Natural killer cell treated with Interleukin-12 subunit alpha and Interleukin-12 subunit beta and Interleukin-15 and Interleukin-18, amount 100 ng/mL, for 72 hours (primary cell): ENCODE data around the gene NNMT. TPM values are rescaled to one million over a fixed set of nuclear protein-coding genes. Genes with fewer than 3 reads are reported as not detected.

Source experiments
- ATAC-seq, 2 donors: fragments of 150-1000 bp; cut with Tn5 transposase in 1 of 2; sonication (Bioruptor Pico), chemical (Tn5 transposase) in 1 of 2; 2 replicates each; pipeline ENCODE4 v1.10.0; 2021
- DNase-seq: peaks from one replicate; pipeline ENCODE4 v3.0.0; 2022; ENCODE audit warnings: low spot score
- H3K27ac Mint-ChIP-seq, 2 donors: 1 replicate in 1 of 2; 2 replicates in 1 of 2; pipeline ENCODE4 v1.8.0; 2022; ENCODE audit warnings: mixed read lengths in 2 of 2, mild to moderate bottlenecking in 1 of 2, moderate library complexity in 1 of 2
- H3K27me3 Mint-ChIP-seq, 2 donors: 1 replicate in 1 of 2; 2 replicates in 1 of 2; pipeline ENCODE4 v1.8.0; 2022; ENCODE audit warnings: mixed read lengths in 2 of 2
- H3K36me3 Mint-ChIP-seq: one replicate; pipeline ENCODE4 v1.8.0; 2022; ENCODE audit warnings: mixed read lengths
- H3K4me1 Mint-ChIP-seq, 2 donors: 1 replicate in 1 of 2; 2 replicates in 1 of 2; pipeline ENCODE4 v1.8.0; 2022; ENCODE audit warnings: low read depth in 2 of 2, mixed read lengths in 2 of 2, mild to moderate bottlenecking in 1 of 2
- H3K4me3 Mint-ChIP-seq: one replicate; pipeline ENCODE4 v1.8.0; 2022; ENCODE audit warnings: mixed read lengths
- H3K9me3 Mint-ChIP-seq: 2 replicates; pipeline ENCODE4 v1.8.0; 2022; ENCODE audit warnings: mixed read lengths
- total RNA-seq, 2 donors: library from RNA; stranded (reverse); gene quantifications; one replicate each; pipeline ENCODE4 v1.2.3, GENCODE V29; 2022

NNMT gene
- total RNA-seq, 2 donors from 2014 or later, result not detected

DNA sequence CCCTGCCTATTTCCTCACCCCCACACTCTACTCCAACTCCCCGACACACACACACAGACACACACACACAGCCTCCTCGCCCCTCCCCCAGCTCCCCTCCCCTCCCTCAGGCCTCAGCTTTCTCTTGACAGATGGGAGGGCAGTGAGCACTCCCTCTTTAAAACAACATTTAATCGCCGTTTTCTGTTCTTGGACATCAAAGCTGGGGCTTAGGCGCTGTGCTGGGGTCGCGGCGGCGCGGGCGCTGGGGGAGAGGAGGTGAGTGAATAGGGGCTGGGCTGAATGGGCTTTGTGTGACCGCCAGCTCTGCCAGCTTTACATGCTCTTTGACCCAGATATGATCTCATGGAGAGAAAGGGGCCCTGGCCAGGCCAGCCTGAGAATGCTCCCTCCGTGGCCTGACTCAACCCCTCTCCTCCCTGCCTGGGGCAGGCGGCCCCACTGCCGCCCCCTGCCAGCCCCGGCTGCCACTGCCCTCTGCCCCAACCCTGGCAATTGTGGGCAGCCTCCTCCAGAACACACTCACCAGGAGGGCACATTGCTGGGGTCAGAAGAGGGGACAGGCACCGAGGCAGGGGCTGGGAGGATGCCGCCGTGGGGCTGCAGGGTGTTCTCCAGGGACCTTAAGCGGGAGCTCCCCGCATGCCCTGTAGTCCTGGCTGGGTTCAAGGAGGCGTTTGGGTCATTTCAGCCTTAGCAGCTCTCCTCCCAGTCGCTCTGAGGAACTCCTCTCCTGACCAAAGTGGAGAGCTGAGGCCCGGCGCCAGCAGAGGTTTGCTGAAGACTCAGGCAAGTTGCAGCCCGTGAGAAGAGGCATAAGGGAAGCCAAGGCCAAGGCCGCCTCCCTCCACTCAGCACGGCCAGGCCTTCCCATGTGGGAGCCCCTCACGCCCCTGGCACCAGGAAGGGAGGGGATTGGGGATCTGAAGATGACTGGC, 38.3 kb upstream of the NNMT start:
- ATAC-seq, result peak in 1 of 2 donors; percentile 34

DNA sequence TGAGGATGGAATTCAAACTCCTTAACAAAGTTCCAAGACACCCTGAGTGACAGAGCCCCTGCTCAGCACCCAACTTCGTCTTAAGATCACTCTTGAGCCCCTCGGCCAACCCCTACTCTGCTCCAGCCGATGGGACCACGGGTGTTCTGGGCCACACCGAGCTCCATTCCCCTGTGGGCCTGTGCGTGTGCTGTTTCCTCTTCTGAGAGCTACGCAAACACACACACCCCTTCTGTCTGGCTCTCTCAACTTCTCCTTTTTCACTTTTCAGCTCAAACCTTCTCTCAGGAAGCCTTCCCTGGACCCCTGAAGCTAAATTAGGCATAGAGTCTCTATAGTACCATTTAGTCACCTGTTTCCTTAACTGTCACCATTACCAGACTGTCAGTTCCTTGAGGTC, 37.5 kb upstream of the NNMT start:
- no peaks in the 10 kb centered on the region for H3K27me3 Mint-ChIP-seq
- H3K36me3 Mint-ChIP-seq, result no peaks in the 10 kb centered on the region
- H3K4me1 Mint-ChIP-seq, result peaks cover 0 to 10% of the 10 kb centered on the region in 2 donors
- H3K4me3 Mint-ChIP-seq, result no peak overlapping the region
- no peaks in the 10 kb centered on the region for H3K9me3 Mint-ChIP-seq
- ATAC-seq (no peak), DNase-seq (no peak)
- peak overlapping the region in 1 of 2 donors; percentile 3 for H3K27ac Mint-ChIP-seq

More for the DNA sequence above, 38.3 kb upstream of the NNMT start:
- H3K27me3 Mint-ChIP-seq, result no peaks in the 10 kb centered on the region
- no peaks in the 10 kb centered on the region for H3K36me3 Mint-ChIP-seq
- H3K27ac Mint-ChIP-seq, result peak overlapping the region in 1 of 2 donors; percentile 68
- no peak for DNase-seq
- H3K4me3 Mint-ChIP-seq, result no peak overlapping the region
- H3K4me1 Mint-ChIP-seq, result peaks cover 0 to 11% of the 10 kb centered on the region in 2 donors
- H3K9me3 Mint-ChIP-seq, result no peaks in the 10 kb centered on the region

DNA sequence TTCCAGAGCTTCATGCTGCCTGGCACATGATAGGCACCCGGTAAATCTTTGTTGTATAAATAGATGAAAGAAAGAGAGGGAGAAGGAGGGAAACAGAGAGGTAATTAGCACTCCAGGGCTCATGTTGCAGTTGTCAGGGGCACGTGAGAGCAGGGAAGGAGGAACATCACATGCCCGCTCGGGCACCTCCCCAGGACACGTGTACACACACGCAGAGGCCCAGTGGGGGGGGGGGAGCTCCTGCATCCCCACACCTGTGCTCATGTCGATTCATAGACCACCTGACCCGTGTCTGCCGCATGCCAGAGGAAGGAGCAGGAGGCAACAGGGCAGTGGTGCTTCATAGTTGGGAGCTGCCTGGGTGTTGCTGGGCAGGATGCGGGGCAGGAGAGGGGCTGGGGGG, 37.1 kb upstream of the NNMT start:
- no peaks in the 10 kb centered on the region for H3K27me3 Mint-ChIP-seq
- H3K9me3 Mint-ChIP-seq, result no peaks in the 10 kb centered on the region
- H3K36me3 Mint-ChIP-seq, result no peaks in the 10 kb centered on the region
- H3K4me1 Mint-ChIP-seq, result peaks cover 0 to 10% of the 10 kb centered on the region in 2 donors
- H3K27ac Mint-ChIP-seq, result peak overlapping the region in 1 of 2 donors; percentile 3
- no peak for DNase-seq
- no peak overlapping the region for H3K4me3 Mint-ChIP-seq
- no peak for ATAC-seq

DNA sequence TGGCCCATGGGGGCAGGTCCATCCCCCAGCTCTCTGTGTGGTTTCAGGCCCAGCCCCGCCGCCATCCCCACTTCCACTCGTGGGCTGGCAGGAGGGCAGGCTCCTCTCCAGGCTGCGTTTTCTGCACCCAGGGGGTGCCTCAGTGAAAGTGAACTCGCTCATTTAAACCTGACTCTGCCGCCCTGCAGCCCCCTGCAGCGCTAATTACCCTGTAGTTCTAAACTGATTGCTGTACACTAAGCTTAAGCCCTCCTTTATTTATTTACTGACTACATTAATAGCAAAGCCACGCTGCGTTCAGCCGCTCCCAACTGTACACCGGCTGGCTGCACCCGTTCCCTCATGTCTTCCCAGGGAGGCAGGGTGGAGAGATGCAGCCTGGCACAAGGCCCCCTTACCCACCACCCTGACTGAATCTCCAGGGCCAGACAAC, 36.6 kb upstream of the NNMT start:
- ATAC-seq (no peak), DNase-seq (no peak)
- no peaks in the 10 kb centered on the region for H3K27me3 Mint-ChIP-seq
- H3K4me1 Mint-ChIP-seq, result peaks cover 0 to 10% of the 10 kb centered on the region in 2 donors
- H3K9me3 Mint-ChIP-seq, result no peaks in the 10 kb centered on the region
- H3K27ac Mint-ChIP-seq, result no peak overlapping the region
- H3K36me3 Mint-ChIP-seq, result no peaks in the 10 kb centered on the region
- no peak overlapping the region for H3K4me3 Mint-ChIP-seq

DNA sequence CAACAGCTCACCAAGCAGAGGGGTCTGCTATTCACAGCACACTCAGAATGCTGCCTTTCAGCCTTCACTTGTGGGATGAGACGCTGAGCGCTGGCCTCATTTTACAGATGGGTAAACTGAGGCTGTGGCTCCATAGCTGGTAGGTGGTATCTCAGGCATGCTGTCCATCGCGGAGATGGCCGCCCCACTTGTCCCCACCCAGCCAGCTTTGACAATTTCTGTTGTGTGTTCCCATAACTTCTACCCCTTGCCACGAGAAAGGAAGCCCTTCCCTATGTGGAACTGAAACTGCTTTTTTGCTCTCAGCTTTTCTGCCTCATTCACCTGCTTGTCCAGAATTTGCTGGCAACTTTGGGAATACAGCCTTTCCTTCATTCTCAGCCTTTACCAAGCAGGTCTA, 36.1 kb upstream of the NNMT start:
- H3K4me3 Mint-ChIP-seq, result no peak overlapping the region
- DNase-seq, result no peak
- peaks cover 0 to 10% of the 10 kb centered on the region in 2 donors for H3K4me1 Mint-ChIP-seq
- no peaks in the 10 kb centered on the region for H3K9me3 Mint-ChIP-seq
- H3K36me3 Mint-ChIP-seq, result no peaks in the 10 kb centered on the region
- H3K27ac Mint-ChIP-seq, result no peak overlapping the region
- no peak for ATAC-seq
- no peaks in the 10 kb centered on the region for H3K27me3 Mint-ChIP-seq

DNA sequence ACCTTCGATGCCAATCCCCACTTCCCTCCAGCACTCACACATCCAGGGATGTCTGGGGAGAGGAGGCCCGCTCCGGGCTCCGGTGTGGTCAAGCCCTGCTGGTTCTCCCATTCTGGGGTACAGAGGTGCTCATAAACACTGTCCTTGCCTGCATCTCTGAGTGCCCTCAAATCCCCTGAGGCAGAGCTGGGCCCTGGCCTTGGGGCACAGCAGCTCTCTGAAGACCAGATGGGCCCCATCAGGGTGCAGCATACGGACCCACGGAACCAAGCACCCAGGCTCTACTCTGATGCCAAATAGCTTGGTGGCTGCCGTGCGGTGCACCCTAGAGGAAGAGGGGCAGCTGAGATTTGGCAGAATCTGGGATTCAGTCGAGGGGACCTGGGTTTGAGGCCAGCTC, 35.7 kb upstream of the NNMT start:
- no peaks in the 10 kb centered on the region for H3K36me3 Mint-ChIP-seq
- ATAC-seq (no peak), DNase-seq (no peak)
- no peak overlapping the region for H3K27ac Mint-ChIP-seq
- no peaks in the 10 kb centered on the region for H3K27me3 Mint-ChIP-seq
- H3K4me1 Mint-ChIP-seq, result peaks cover 0 to 10% of the 10 kb centered on the region in 2 donors
- H3K4me3 Mint-ChIP-seq, result no peak overlapping the region
- no peaks in the 10 kb centered on the region for H3K9me3 Mint-ChIP-seq

DNA sequence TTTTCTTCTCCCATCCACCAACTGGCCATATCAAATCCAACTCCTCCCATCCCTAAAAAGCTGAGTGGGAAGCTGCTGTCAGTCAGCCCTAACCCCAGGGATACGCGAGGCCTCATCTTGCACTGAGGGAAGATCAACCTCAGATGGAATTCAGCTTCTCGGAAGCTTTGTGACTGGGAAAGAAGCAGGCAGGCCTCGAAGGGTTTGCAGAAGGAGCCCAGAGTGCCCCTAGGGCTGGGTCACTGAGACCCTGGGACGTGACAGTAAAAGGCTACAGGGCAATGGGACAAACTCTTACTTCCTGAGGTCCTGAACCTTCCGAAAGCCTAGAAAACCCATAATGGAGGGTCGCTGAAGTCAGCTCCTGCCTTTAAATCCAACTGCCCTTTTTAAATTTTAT, 34.4 kb upstream of the NNMT start:
- H3K9me3 Mint-ChIP-seq, result no peaks in the 10 kb centered on the region
- no peak overlapping the region for H3K4me3 Mint-ChIP-seq
- H3K4me1 Mint-ChIP-seq, result peaks cover 0 to 8% of the 10 kb centered on the region in 2 donors
- no peaks in the 10 kb centered on the region for H3K27me3 Mint-ChIP-seq
- ATAC-seq (no peak), DNase-seq (no peak)
- no peak overlapping the region for H3K27ac Mint-ChIP-seq
- H3K36me3 Mint-ChIP-seq, result no peaks in the 10 kb centered on the region

DNA sequence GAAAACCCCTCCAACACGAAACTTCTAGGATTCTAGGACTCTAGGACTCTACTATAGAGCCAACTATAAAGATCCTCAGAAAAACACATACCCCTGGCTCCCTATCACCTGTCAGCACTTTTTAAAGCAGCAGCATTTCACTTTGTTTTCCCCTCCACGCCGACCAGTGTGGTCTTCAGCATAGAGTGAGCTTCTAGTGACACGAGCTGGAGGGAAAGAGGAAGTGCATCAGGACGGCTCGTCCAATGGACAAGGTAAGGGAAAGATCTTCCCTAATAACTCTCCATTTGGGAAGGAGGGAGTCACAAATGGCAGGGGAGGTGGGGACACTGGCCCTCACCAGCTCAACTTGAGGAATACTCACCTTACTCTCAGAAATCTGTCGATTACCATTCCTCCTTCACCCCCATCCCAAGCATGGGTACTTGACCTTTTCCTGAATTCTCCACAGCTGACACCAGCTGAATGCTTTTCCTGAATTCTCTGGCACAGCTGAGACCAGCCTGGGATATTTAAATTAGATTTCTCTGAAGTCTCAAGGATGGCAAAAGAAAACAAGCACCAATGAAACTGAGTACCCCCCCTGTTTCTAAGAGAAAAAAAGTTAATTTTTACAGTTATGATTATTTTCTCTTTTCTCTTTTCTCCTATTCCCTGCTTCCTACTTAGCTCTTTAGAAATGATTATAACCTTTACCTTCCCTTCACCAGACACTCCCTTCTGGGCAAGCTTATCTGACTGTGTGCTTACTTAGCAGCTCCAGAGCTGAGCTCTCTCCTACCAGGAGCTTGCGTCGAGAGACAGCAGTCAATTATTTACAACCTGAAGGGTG, 33.3 kb upstream of the NNMT start:
- no peak for ATAC-seq
- Mint-ChIP-seq H3K27me3 (no peaks in the 10 kb centered on the region), H3K36me3 (no peaks in the 10 kb centered on the region), H3K4me1 (peaks cover 0 to 5% of the 10 kb centered on the region in 2 donors), H3K9me3 (no peaks in the 10 kb centered on the region), H3K4me3 (no peak overlapping the region), H3K27ac (no peak overlapping the region)
- no peak for DNase-seq

DNA sequence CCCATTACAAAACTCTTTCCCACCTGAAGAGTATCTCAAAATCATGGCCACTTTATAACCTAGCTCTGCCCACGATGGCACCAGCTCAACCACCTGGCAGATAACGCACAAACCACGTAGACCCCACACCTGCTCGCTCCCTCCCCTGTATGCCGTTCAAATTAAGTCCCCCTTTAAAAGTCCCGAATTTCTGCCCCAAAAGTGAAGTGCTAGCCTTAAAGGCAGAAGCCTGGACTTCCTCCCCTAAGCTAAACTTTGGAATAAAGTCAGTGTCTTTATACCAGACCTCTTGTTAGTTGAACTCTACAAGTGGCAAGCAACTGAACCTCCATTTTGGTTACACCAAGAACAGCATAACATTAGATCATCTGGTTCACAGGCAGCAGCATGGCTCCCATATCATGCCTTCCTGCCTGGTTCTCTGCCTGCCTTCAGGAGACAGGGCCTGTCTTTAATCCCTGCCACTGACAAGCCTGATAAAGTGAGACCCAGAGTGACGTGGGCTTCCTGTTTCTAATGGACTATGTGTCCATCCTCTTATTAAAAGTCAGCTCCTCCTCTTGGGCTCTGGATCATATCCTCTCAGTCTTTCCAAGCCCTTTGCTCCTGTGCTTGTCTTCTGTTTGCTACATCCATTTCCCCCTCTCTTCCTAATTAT, 32.6 kb upstream of the NNMT start:
- Mint-ChIP-seq H3K4me1 (peaks cover 0 to 4% of the 10 kb centered on the region in 2 donors), H3K4me3 (no peak overlapping the region), H3K9me3 (no peaks in the 10 kb centered on the region), H3K36me3 (no peaks in the 10 kb centered on the region), H3K27me3 (no peaks in the 10 kb centered on the region), H3K27ac (no peak overlapping the region)
- DNase-seq (no peak), ATAC-seq (no peak)

DNA sequence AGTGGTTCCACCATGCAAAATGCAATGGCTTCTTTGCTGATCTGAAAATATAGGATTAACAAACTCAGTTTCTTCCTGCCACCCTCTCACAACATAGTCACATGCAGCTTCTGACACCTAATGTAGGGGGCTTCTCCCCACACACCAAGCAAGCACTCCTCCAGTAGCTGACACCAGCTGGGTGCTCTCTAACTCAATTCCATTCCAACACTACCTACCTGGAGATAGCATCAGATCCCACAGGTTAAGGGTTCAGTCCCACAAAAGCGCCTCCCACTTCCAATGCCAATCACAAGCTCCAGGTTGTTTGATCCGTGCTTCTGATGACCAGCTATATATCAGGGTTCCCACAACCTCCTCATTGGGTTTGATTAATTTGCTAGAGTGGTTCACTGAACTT, 31.8 kb upstream of the NNMT start:
- H3K27ac Mint-ChIP-seq, result no peak overlapping the region

DNA sequence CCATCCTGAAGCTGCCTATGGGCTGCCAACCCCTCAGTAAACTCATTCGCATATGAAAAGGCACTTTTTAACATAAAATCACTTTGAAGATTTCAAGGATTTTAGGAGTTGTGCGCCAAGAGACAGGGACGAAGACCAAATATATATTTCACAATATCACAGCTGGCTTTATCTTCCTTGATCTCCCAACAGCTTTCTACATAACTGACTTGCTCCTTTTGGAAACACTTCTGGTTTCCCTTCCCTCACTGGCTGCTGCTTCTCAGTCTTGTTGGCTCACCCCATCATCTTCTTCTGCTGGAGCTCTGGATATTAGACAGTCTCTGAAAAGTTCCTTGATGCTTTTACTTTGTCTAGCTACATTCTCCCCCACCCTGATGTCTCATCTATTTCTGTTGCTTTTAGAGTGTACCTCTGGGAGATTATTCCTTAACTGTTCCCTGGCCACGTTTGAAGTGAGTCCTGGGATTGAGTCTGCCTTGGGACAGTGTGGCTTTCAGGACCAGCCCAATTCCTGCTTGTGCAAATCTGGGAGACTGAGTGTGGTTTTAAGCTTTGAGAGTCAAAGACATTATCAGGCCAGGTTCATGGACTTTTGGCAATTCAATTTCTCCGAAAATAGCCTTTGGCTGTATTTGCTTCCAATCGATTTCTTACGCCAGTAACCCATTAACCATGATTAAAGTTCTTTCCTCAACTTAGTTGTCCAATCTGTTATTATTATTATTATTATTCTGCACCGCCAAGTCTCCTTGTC, 30.9 kb upstream of the NNMT start:
- ATAC-seq (no peak), DNase-seq (no peak)
- Mint-ChIP-seq H3K27me3 (peaks cover 0 to 4% of the 10 kb centered on the region in 2 donors), H3K9me3 (no peaks in the 10 kb centered on the region), H3K36me3 (no peaks in the 10 kb centered on the region), H3K4me3 (no peak overlapping the region), H3K27ac (no peak overlapping the region), H3K4me1 (no peaks in the 10 kb centered on the region)

More for the DNA sequence above, 31.8 kb upstream of the NNMT start:
- Mint-ChIP-seq H3K9me3 (no peaks in the 10 kb centered on the region), H3K27me3 (peaks cover 0 to under 1% of the 10 kb centered on the region in 2 donors), H3K4me3 (no peak overlapping the region), H3K4me1 (no peaks in the 10 kb centered on the region), H3K36me3 (no peaks in the 10 kb centered on the region)
- ATAC-seq (no peak), DNase-seq (no peak)

DNA sequence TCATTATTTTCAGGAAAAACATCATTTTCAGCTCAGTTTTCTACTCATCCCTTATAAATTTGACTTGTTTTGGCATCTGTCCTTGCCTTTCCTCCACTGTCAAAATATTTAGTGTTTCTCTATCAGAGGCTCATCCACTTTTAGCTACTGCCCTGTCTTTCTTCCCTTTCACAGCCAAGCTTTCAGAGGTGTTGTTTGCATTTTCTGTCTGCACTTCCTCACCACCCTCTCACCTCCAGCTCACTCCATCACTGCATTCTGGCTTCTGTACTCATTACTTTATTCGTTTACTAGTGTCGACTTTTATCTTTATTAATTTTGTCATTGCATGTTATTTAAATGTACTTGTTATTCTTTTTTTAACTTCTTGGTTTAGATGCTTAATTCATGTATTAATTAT, 26.7 kb upstream of the NNMT start:
- Mint-ChIP-seq H3K4me3 (no peak overlapping the region), H3K27ac (no peak overlapping the region), H3K27me3 (peaks cover 6 to 7% of the 10 kb centered on the region in 2 donors), H3K4me1 (no peaks in the 10 kb centered on the region), H3K9me3 (no peaks in the 10 kb centered on the region), H3K36me3 (no peaks in the 10 kb centered on the region)
- ATAC-seq, result no peak
- no peak for DNase-seq
